HFFc6 (cell line): ENCODE results near the gene FOXC1. TPM values are rescaled to one million over a fixed set of nuclear protein-coding genes. Genes with fewer than 3 reads are reported as not detected.

Source experiments
- DNase-seq: peaks from one replicate; pipeline ENCODE4 v3.0.0-alpha.2; 2018
- H3K27ac Mint-ChIP-seq: 2 replicates; pipeline ENCODE4 v1.8.0; 2020; ENCODE audit warnings: mild to moderate bottlenecking, mixed read lengths
- H3K27me3 Mint-ChIP-seq: 2 replicates; pipeline ENCODE4 v1.8.0; 2021; ENCODE audit warnings: mild to moderate bottlenecking, moderate library complexity, mixed read lengths; ENCODE audit not compliant: insufficient read depth
- H3K36me3 Mint-ChIP-seq: 2 replicates; pipeline ENCODE4 v1.8.0; 2021; ENCODE audit warnings: low read depth, mixed read lengths
- H3K4me1 Mint-ChIP-seq: 2 replicates; pipeline ENCODE4 v1.8.0; 2020; ENCODE audit warnings: low read depth, mixed read lengths
- H3K4me3 Mint-ChIP-seq: 2 replicates; pipeline ENCODE4 v1.8.0; 2020; ENCODE audit warnings: mild to moderate bottlenecking, moderate library complexity, mixed read lengths
- H3K9me3 Mint-ChIP-seq: 2 replicates; pipeline ENCODE4 v1.8.0; 2020; ENCODE audit warnings: mild to moderate bottlenecking, mixed read lengths
- total RNA-seq, 6 experiments: library from RNA; stranded (reverse); fragmentation: NEBNext Ultra II Directional; extraction: Animal tissue kit (Norgen Biotek cat#: 25700); gene quantifications; 2 replicates in 1 of 6; 3 replicates in 5 of 6; pipeline ENCODE4 v1.2.3, GENCODE V29; 2021
- TF ChIP-seq, protein P1 (sequence below): fragments of 200-600 bp; sonication (generic); IDR thresholded peaks from 2 replicates; pipeline ENCODE4 v1.5.0; 2021; ENCODE audit warnings: antibody characterized with exemption, mild to moderate bottlenecking

Gene FOXC1
- total RNA-seq, 6 experiments from 2014 or later: 15.8 to 18.0 (median 16.9) TPM

DNA sequence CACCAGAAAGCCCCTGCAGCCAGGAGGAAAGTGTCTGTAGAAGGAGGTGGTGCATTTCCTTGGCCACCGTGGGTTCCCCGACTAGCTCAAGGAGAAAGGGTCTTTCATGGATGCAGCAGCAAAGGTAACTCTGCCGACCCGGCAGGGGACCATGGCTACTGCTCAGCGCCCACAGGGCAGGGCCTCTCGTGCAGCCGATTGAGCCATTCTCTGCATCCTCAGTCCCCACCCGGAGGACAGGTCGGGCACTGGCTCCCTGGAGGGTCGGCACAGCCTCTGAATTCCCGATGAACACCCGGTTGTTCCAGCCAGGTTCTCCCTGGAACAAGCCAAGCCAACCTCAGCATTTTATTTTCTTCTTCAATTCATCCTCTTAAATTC lies 24.1 kb upstream of the FOXC1 start:
- H3K27me3 Mint-ChIP-seq: peaks cover 30% of the 10 kb centered on the region
- no peak for DNase-seq
- no peaks in the 10 kb centered on the region; the same call in 1 of the 2 replicates for H3K9me3 Mint-ChIP-seq
- no peak overlapping the region for H3K27ac Mint-ChIP-seq
- TF ChIP-seq, protein P1, sequence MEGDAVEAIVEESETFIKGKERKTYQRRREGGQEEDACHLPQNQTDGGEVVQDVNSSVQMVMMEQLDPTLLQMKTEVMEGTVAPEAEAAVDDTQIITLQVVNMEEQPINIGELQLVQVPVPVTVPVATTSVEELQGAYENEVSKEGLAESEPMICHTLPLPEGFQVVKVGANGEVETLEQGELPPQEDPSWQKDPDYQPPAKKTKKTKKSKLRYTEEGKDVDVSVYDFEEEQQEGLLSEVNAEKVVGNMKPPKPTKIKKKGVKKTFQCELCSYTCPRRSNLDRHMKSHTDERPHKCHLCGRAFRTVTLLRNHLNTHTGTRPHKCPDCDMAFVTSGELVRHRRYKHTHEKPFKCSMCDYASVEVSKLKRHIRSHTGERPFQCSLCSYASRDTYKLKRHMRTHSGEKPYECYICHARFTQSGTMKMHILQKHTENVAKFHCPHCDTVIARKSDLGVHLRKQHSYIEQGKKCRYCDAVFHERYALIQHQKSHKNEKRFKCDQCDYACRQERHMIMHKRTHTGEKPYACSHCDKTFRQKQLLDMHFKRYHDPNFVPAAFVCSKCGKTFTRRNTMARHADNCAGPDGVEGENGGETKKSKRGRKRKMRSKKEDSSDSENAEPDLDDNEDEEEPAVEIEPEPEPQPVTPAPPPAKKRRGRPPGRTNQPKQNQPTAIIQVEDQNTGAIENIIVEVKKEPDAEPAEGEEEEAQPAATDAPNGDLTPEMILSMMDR: no peak
- no peaks in the 10 kb centered on the region for H3K4me1 Mint-ChIP-seq
- H3K36me3 Mint-ChIP-seq: no peaks in the 10 kb centered on the region
- no peak overlapping the region for H3K4me3 Mint-ChIP-seq

DNA sequence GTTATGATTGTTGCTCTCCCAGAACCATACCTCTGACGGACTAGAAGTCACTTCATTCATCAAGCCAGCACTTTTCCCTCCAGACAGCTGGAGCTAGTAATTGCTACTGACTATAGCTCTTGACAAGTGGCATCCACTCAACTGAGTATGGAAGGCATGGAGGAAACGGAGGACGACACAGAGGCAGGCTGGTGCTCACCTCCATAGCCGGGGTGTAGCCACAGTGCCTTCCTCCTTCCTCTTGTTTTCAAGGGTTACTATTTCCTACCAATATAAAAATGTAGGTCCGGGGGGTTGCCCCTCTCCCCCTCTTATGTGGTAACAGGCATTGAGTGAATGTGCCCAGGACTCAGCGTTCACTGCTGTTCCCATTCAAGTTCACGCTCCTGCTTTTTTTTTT lies 23.5 kb upstream of the FOXC1 start:
- Mint-ChIP-seq H3K4me1 (no peaks in the 10 kb centered on the region), H3K9me3 (no peaks in the 10 kb centered on the region; the same call in 1 of the 2 replicates), H3K27me3 (peaks cover 30% of the 10 kb centered on the region), H3K36me3 (no peaks in the 10 kb centered on the region), H3K4me3 (no peak overlapping the region), H3K27ac (no peak overlapping the region)
- DNase-seq: no peak
- TF ChIP-seq, protein P1: no peak

DNA sequence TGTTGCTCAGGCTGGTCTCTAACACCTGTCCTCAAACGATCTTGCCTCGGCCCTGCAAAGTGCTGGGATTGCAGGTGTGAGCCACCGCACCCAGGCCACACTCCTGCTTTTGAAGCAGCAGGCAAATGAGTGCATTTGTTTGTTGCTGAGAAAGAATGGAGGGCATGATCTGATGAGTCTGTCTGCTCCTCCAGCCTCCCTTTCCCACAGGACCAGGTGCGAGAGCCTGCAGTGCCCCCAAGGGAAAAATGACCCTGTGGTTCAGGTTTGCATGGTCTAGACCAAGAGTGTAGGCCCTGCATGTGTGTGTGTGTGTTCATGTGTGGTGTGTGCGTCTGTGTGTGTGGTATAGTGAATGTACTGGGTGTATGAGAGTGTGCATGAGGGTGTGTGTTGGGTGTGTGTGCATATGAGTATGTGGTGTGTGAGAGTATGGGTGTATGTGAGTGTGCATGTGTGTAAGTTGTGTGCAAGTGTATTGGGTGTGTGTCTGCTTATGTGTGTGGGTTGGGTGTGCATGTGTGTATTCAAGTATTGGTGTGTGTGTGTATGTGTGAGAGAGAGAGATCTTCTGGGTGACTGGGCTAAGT lies 22.8 kb upstream of the FOXC1 start:
- Mint-ChIP-seq H3K36me3 (no peaks in the 10 kb centered on the region), H3K4me1 (no peaks in the 10 kb centered on the region), H3K27me3 (peaks cover 27% of the 10 kb centered on the region), H3K9me3 (no peaks in the 10 kb centered on the region; the same call in 1 of the 2 replicates), H3K27ac (no peak overlapping the region), H3K4me3 (no peak overlapping the region)
- TF ChIP-seq, protein P1: no peak
- no peak for DNase-seq

DNA sequence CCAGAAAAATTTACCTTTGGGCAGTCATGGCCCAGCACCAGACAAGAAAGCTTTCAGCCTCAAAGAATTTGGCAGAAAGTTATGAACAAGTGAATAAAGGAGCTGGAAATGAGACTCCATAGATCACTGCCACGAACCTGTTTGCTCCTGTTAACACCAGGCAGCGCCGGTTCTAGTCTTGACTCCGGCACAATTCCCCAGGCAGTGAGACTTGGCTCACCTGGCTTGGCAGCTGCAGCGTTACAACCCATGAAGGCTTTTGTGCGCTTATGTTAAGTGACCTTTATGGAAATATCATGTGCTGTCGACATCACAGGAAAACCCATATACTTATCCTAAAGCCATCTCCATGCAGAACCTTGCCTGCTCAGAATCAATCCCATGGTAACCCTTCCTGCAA lies 22.2 kb upstream of the FOXC1 start:
- H3K4me1 Mint-ChIP-seq: no peaks in the 10 kb centered on the region
- peaks cover 29% of the 10 kb centered on the region for H3K27me3 Mint-ChIP-seq
- no peak overlapping the region for H3K27ac Mint-ChIP-seq
- TF ChIP-seq, protein P1: no peak
- no peaks in the 10 kb centered on the region for H3K36me3 Mint-ChIP-seq
- no peak overlapping the region for H3K4me3 Mint-ChIP-seq
- DNase-seq: no peak
- no peaks in the 10 kb centered on the region; the same call in 1 of the 2 replicates for H3K9me3 Mint-ChIP-seq

DNA sequence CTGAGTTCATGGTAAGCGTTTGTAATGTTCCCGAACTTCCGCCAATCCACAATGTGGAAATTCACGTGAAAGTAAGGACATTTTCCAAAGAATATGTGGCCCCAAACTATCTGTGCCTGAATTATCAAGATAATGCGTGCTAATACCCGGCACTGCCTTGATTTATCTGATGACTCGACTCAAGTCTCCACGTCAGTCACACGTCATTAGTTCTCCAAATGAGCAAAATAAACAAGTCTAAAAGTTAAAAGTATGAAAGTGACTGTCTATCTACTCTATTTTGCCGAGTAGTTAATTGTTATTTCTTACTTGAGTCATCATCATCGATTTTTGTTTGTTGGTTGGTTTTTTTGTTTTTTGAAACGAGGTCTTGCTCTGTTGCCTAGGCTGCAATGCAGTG lies 21.7 kb upstream of the FOXC1 start:
- H3K4me3 Mint-ChIP-seq: no peak overlapping the region
- no peak overlapping the region for H3K27ac Mint-ChIP-seq
- TF ChIP-seq, protein P1: no peak
- H3K4me1 Mint-ChIP-seq: no peaks in the 10 kb centered on the region
- no peak for DNase-seq
- H3K27me3 Mint-ChIP-seq: peaks cover 29% of the 10 kb centered on the region
- no peaks in the 10 kb centered on the region for H3K36me3 Mint-ChIP-seq
- H3K9me3 Mint-ChIP-seq: no peaks in the 10 kb centered on the region; the same call in 1 of the 2 replicates

DNA sequence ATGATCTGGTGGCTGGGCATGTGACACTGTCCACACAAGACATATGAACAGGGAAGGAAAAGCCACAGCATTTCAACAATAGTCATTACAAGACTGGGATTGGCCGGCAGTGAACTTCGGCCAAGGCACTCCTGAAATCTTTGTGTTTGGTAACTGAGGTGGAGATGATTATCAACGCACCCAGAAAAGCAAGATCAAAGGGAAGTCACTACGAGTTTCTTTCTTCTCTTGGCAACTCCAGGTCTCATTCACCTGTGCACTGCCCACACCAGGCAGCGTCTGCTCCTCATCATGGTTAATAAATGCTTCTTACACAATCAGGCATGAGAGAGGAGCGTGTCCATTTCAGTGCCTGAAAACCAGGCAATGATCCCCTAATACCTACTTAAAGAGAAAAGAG lies 20.5 kb upstream of the FOXC1 start:
- no peak overlapping the region for H3K4me3 Mint-ChIP-seq
- no peaks in the 10 kb centered on the region for H3K4me1 Mint-ChIP-seq
- no peak for DNase-seq
- H3K27ac Mint-ChIP-seq: no peak overlapping the region
- no peaks in the 10 kb centered on the region for H3K36me3 Mint-ChIP-seq
- H3K9me3 Mint-ChIP-seq: no peaks in the 10 kb centered on the region
- H3K27me3 Mint-ChIP-seq: peaks cover 29% of the 10 kb centered on the region
- TF ChIP-seq, protein P1: no peak
